K562 (cell line): ENCODE data around the gene FRMD4A. TPM values are rescaled to one million over a fixed set of nuclear protein-coding genes. Genes with fewer than 3 reads are reported as not detected.

ENCODE experiments used
- ATAC-seq: fragments of 200-7000 bp; cut with Tn5 transposase; 3 replicates; pipeline ENCODE4 v1.9.1; 2020; ENCODE audit warnings: moderate library complexity
- BruUV-seq: library from RNA; stranded (reverse); fragments of 400-500 nt; replicated peaks from 2 replicates; lab custom pipeline; 2021; lab: Mats Ljungman, UMichigan
- CTCF ChIA-PET: fragments of 300-600 bp; formaldehyde crosslinking; extraction: SDS; loops from one replicate; lab custom pipeline; 2021; ENCODE audit warnings: low intra/inter-chr PET ratio; lab: Yijun Ruan, JAX
- POLR2A ChIA-PET: fragments of 300-600, 350-650 bp; sonication (Branson Sonifier 250); formaldehyde crosslinking; extraction: SDS; loops from one replicate; lab custom pipeline; 2021; ENCODE audit warnings: antibody characterized with exemption, inconsistent platforms; lab: Yijun Ruan, JAX
- DNase-seq, 4 experiments: peaks; one replicate each; pipeline versions ENCODE4 v3.0.0 to v3.0.0-alpha.2; 2011 to 2018; ENCODE audit warnings: low spot score in 3 of 4, mixed read lengths in 3 of 4; ENCODE audit errors: extremely low read depth in 1 of 4
- FAIRE-seq: peaks from 2 replicates; lab custom pipeline; 2011; peaks lifted over from hg19 to GRCh38; lab: Jason Lieb, UNC
- H2AFZ ChIP-seq: 2 replicates; pipeline ENCODE4 v1.6.0; 2011; ENCODE audit warnings: low read depth, low read length, control low read depth, inconsistent platforms
- H3K27ac ChIP-seq: fragments of 200-600 bp; 3 replicates; pipeline ENCODE4 v1.8.0; 2011; ENCODE audit warnings: low read depth, mild to moderate bottlenecking, control low read depth, inconsistent platforms, low read length, moderate library complexity, mixed read lengths; ENCODE audit errors: extremely low read depth
- H3K27me3 ChIP-seq, 2 experiments: fragments of 300-600 bp in 1 of 2; 2 replicates in 1 of 2; 3 replicates in 1 of 2; pipeline versions ENCODE4 v1.6.0 to v1.8.0; 2011; ENCODE audit warnings: inconsistent platforms in 2 of 2, low read length in 2 of 2, mild to moderate bottlenecking in 1 of 2, mixed read lengths in 1 of 2, moderate library complexity in 1 of 2; ENCODE audit not compliant: control insufficient read depth in 2 of 2, insufficient read depth in 2 of 2
- H3K36me3 ChIP-seq: fragments of 300-600 bp; 3 replicates; pipeline ENCODE4 v1.8.0; 2011; ENCODE audit warnings: mild to moderate bottlenecking, low read length, inconsistent platforms; ENCODE audit not compliant: control insufficient read depth, insufficient read depth
- H3K4me1 ChIP-seq, 2 experiments: fragments of 200-600 bp in 1 of 2; replicated peaks in 1 of 2; 2 replicates in 1 of 2; 3 replicates in 1 of 2; pipeline versions ENCODE4 v1.5.1 to v1.8.0; 2011; ENCODE audit warnings: inconsistent platforms in 2 of 2, low read length in 2 of 2, mild to moderate bottlenecking in 1 of 2, mixed read lengths in 1 of 2, moderate library complexity in 1 of 2; ENCODE audit not compliant: control insufficient read depth in 2 of 2, insufficient read depth in 2 of 2
- H3K4me2 ChIP-seq: 2 replicates; pipeline ENCODE4 v1.6.1; 2011; ENCODE audit warnings: low read length, control low read depth, inconsistent platforms, mixed read lengths; ENCODE audit not compliant: insufficient read depth
- H3K4me3 ChIP-seq: fragments of 200-600 bp; sonication (generic), shearing (Covaris generic); 2 replicates; pipeline ENCODE4 v1.5.1; 2016; ENCODE audit warnings: control low read depth, inconsistent platforms
- H3K79me2 ChIP-seq: fragments of 200-600 bp; 3 replicates; pipeline ENCODE4 v1.8.0; 2011; ENCODE audit warnings: low read length, inconsistent platforms; ENCODE audit not compliant: control insufficient read depth, insufficient read depth
- H3K9ac ChIP-seq, 2 experiments: 2 replicates each; pipeline versions ENCODE4 v1.6.0 to v1.6.1; 2011; ENCODE audit warnings: low read depth in 2 of 2, low read length in 2 of 2, control low read depth in 1 of 2, inconsistent platforms in 1 of 2, mild to moderate bottlenecking in 1 of 2, mixed read lengths in 1 of 2; ENCODE audit not compliant: insufficient read depth in 1 of 2
- H3K9me1 ChIP-seq: one replicate; pipeline ENCODE4 v1.6.0; 2011; ENCODE audit warnings: inconsistent platforms, mild to moderate bottlenecking, low read length, moderate library complexity; ENCODE audit not compliant: control insufficient read depth, insufficient read depth
- H3K9me3 ChIP-seq: replicated peaks from 2 replicates; pipeline ENCODE4 v1.5.1; 2011; ENCODE audit warnings: low read depth, low read length, inconsistent platforms; ENCODE audit not compliant: control insufficient read depth, insufficient read depth
- H4K20me1 ChIP-seq: replicated peaks from 2 replicates; pipeline ENCODE4 v1.6.1; 2011; ENCODE audit warnings: low read length, inconsistent platforms, mixed read lengths; ENCODE audit not compliant: control insufficient read depth, insufficient read depth
- ARID2 ChIP-seq: fragments of 450-650 bp; IDR thresholded peaks from 2 replicates; pipeline ENCODE4 v1.6.1; 2017; ENCODE audit warnings: antibody characterized with exemption, mild to moderate bottlenecking
- CHCHD3 ChIP-seq: fragments of 250-450 bp; sonication (Bioruptor Pico); IDR thresholded peaks from 2 replicates; pipeline ENCODE4 v2.1.2; 2022; ENCODE audit warnings: mild to moderate bottlenecking
- KDM1A ChIP-seq, 2 experiments: fragments of 450-650 bp; IDR thresholded peaks; 2 replicates each; pipeline ENCODE4 v1.6.1; 2016; ENCODE audit warnings: mild to moderate bottlenecking in 2 of 2
- KLF6 ChIP-seq: fragments of 250-450 bp; sonication (Bioruptor Pico); IDR thresholded peaks from 2 replicates; pipeline ENCODE4 v1.4.0; 2020; ENCODE audit warnings: mild to moderate bottlenecking, moderate library complexity, borderline replicate concordance
- MAX ChIP-seq: sonication (generic); formaldehyde crosslinking; IDR thresholded peaks from 2 replicates; pipeline ENCODE4 v1.9.0; 2022; ENCODE audit warnings: mild to moderate bottlenecking, missing genetic modification reagents
- TAF7 ChIP-seq: fragments of 450-650 bp; IDR thresholded peaks from 2 replicates; pipeline ENCODE4 v1.6.1; 2016; ENCODE audit warnings: missing genetic modification characterization, missing compliant biosample characterization
- ZNF445 ChIP-seq: fragments of 250-450 bp; sonication (Bioruptor Pico); IDR thresholded peaks from 2 replicates; pipeline ENCODE4 v1.4.0; 2020; ENCODE audit warnings: low read depth, mild to moderate bottlenecking, moderate library complexity
- ZNF589 ChIP-seq: fragments of 200-800 bp; sonication (Bioruptor generic); IDR thresholded peaks from 2 replicates; pipeline ENCODE4 v1.6.1; 2016; ENCODE audit warnings: low read depth, missing genetic modification characterization, missing compliant biosample characterization
- WGBS: fragments of 100-300 bp; shearing (Covaris generic); methylation state at CpG from one replicate; pipeline ENCODE4 v1.1.6; 2016; ENCODE audit warnings: low coverage, mixed read lengths; ENCODE audit not compliant: insufficient coverage; ENCODE audit errors: missing lambda C conversion rate; 5-methylcytosine and 5-hydroxymethylcytosine counted together
- in situ Hi-C: fragments of 300-500 bp; cut with MboI; formaldehyde crosslinking; loops from 4 replicates; pipeline ENCODE4 v1.15.0; 2018; ENCODE audit warnings: inconsistent platforms, mixed read lengths
- intact Hi-C: fragments of 100-400 bp; cut with micrococcal nuclease; formaldehyde crosslinking; loops from 2 replicates; pipeline ENCODE4 v1.14.2; 2022
- polyA plus RNA-seq, 8 experiments: library from polyadenylated mRNA; depleted of rRNA in 4 of 8; stranded (reverse) in 5 of 8; unstranded in 3 of 8; fragments of >200 nt; fragmentation: Nextera tagmentation in 2 of 8; fragmentation: Illumina TruSeq in 1 of 8; extraction: Ambion mirVana in 2 of 8; extraction: Trizol in 1 of 8; gene quantifications; 2 replicates each; pipeline versions ENCODE4 v1.2.1 to v1.2.3, GENCODE V29; 2011 to 2014; ENCODE audit warnings: inconsistent platforms in 1 of 8, missing spikeins in 1 of 8
- total RNA-seq, 7 experiments: library from RNA; depleted of rRNA in 6 of 7; stranded (reverse); fragments of >200 nt in 6 of 7; fragmentation: Illumina TruSeq in 2 of 7; extraction: Trizol in 2 of 7; gene quantifications; 2 replicates each; pipeline versions ENCODE4 v1.2.1 to v1.2.3, GENCODE V29; 2011 to 2021; ENCODE audit warnings: low replicate concordance in 1 of 7
- TF ChIP-seq, protein P1 (sequence below): sonication (generic); formaldehyde crosslinking; IDR thresholded peaks from 2 replicates; pipeline ENCODE4 v1.8.1; 2023; ENCODE audit warnings: mild to moderate bottlenecking, missing genetic modification reagents, moderate library complexity

Gene FRMD4A
- total and polyA plus RNA-seq, 9 of the 15 experiments (the other 6 are each of a cell fraction or from before 2014, with no cell fraction given) = 0.80 to 5.2 (median 3.0) TPM

GRCh38 chr10:13669182-13669855 lies 661.4 kb downstream of the FRMD4A start:
- no peaks in the 10 kb centered on the region; a peak in 1 of 5 replicates for H3K27me3 ChIP-seq
- no TSS peak for BruUV-seq
- H3K27ac ChIP-seq = no peak overlapping the region
- H3K4me2 ChIP-seq = no peak overlapping the region
- H3K9me3 ChIP-seq = no peaks in the 10 kb centered on the region
- H3K4me3 ChIP-seq = no peak overlapping the region
- no peak overlapping the region for H3K9ac ChIP-seq
- ATAC-seq = no peak
- H3K79me2 ChIP-seq = no peaks in the 10 kb centered on the region
- no peaks in the 10 kb centered on the region for H4K20me1 ChIP-seq
- no peaks in the 10 kb centered on the region for H3K9me1 ChIP-seq
- TF ChIP-seq, protein P1, sequence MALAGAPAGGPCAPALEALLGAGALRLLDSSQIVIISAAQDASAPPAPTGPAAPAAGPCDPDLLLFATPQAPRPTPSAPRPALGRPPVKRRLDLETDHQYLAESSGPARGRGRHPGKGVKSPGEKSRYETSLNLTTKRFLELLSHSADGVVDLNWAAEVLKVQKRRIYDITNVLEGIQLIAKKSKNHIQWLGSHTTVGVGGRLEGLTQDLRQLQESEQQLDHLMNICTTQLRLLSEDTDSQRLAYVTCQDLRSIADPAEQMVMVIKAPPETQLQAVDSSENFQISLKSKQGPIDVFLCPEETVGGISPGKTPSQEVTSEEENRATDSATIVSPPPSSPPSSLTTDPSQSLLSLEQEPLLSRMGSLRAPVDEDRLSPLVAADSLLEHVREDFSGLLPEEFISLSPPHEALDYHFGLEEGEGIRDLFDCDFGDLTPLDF (CRISPR knock-in tag) = no peak
- TF ChIP-seq ARID2 = no peak
- TF ChIP-seq KLF6 (CRISPR knock-in tag) = no peak
- TF ChIP-seq MAX (CRISPR knock-in tag) = no peak
- TF ChIP-seq CHCHD3 = no peak
- no peak for TF ChIP-seq TAF7 (tag)
- TF ChIP-seq ZNF445 (CRISPR knock-in tag) = no peak
- TF ChIP-seq KDM1A (IDR thresholded peaks at IDR 0.05) = no peak
- no peak for TF ChIP-seq ZNF589 (CRISPR knock-in tag)
- no peak for DNase-seq
- in situ Hi-C loops (no loop called here), intact Hi-C loops (no loop called here)
- no peak overlapping the region for H2AFZ ChIP-seq
- FAIRE-seq = no peak
- peaks cover 2% of the 10 kb centered on the region; the same call in 1 of the 3 replicates for H3K36me3 ChIP-seq
- ChIA-PET CTCF (no interaction called here), POLR2A (interaction anchor here (1.0 kb wide), 1 partner anchor 21 kb away, joined by 6 read pairs; no protein-coding TSS in a partner anchor)
- no peaks in the 10 kb centered on the region for H3K4me1 ChIP-seq
- WGBS = 44% methylated on average over 8 of the region's 8 CpGs
